ENCODE results near the gene LONP1. TPM values are rescaled to one million over a fixed set of nuclear protein-coding genes. Genes with fewer than 3 reads are reported as not detected.

The LONP1 gene
- total RNA-seq, 1 donor = 163 TPM

DNA sequence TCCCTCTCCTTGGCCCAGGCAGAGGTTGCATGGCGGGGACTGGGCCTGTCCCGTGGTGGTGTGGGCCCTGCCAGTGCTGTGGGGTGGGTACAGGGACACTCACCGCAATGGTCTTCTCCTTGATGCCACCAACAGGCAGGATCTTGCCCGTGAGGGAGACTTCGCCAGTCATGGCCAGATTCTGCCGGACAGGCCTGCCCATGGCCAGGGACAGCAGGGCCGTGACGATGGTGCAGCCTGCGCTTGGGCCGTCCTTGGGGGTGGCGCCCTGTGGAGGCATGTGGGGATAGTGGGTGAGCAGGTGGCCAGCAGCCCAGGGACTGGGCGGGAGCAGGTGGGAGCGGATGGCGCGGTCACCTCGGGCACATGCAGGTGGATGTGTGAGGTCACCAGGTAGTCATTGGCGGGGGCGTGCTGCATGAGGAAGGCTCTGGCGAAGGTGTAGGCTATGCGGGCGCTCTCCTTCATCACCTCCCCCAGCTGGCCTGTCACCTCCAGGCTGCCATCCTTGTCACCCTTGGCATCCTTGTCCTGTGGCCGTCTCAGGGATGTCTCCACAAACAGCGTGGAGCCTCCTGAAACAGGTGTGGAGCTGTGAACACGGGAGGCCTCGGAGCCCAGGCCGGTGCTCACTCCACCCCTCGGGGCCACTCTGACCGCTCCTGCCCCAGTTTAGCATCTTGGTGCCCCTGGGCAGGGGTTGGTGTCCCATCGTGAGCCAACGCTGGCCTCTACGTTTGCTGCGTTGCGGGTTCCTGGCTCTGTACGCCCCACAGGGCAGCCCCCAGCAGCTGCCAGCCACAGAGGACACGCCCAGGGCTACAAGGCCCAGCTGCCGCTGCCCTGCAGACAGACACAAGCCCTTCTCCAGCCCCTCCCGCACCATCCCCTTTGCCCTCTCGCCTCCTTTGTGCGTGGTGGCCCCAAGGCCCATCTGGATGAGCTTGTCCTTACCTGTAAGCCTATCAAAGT is 26.5 kb downstream of the LONP1 start:
- no peaks in the 10 kb centered on the region for H3K9me3 ChIP-seq (ENCODE audit: low read depth, low read length)
- no peaks in the 10 kb centered on the region for H3K27me3 ChIP-seq (ENCODE audit: insufficient read depth, low read length)
- H3K27ac ChIP-seq (ENCODE audit: low read depth, low read length) = no peak overlapping the region
- H3K4me2 ChIP-seq (ENCODE audit: insufficient read depth, low read length) = no peak overlapping the region
- H3K36me3 ChIP-seq (ENCODE audit: insufficient read depth, low read length) = peaks cover 60% of the 10 kb centered on the region
- H3K4me3 ChIP-seq (ENCODE audit: insufficient read depth, low read length) = no peak overlapping the region
- H4K20me1 ChIP-seq (ENCODE audit: insufficient read depth, low read length) = peaks cover 67% of the 10 kb centered on the region
- peaks cover 71% of the 10 kb centered on the region for H3K79me2 ChIP-seq (ENCODE audit: insufficient read depth, low read length)
- DNase-seq (ENCODE audit: insufficient read length, low spot score, missing footprints) = peak; percentile 65
- H2AFZ ChIP-seq (ENCODE audit: low read length) = no peak overlapping the region
- TF ChIP-seq, protein P1, sequence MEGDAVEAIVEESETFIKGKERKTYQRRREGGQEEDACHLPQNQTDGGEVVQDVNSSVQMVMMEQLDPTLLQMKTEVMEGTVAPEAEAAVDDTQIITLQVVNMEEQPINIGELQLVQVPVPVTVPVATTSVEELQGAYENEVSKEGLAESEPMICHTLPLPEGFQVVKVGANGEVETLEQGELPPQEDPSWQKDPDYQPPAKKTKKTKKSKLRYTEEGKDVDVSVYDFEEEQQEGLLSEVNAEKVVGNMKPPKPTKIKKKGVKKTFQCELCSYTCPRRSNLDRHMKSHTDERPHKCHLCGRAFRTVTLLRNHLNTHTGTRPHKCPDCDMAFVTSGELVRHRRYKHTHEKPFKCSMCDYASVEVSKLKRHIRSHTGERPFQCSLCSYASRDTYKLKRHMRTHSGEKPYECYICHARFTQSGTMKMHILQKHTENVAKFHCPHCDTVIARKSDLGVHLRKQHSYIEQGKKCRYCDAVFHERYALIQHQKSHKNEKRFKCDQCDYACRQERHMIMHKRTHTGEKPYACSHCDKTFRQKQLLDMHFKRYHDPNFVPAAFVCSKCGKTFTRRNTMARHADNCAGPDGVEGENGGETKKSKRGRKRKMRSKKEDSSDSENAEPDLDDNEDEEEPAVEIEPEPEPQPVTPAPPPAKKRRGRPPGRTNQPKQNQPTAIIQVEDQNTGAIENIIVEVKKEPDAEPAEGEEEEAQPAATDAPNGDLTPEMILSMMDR (IDR thresholded peaks at IDR 0.05; ENCODE audit: extremely low read depth, low read depth, low read length) = no peak
- peaks cover 9% of the 10 kb centered on the region for H3K4me1 ChIP-seq (ENCODE audit: insufficient read depth, low read length)

DNA sequence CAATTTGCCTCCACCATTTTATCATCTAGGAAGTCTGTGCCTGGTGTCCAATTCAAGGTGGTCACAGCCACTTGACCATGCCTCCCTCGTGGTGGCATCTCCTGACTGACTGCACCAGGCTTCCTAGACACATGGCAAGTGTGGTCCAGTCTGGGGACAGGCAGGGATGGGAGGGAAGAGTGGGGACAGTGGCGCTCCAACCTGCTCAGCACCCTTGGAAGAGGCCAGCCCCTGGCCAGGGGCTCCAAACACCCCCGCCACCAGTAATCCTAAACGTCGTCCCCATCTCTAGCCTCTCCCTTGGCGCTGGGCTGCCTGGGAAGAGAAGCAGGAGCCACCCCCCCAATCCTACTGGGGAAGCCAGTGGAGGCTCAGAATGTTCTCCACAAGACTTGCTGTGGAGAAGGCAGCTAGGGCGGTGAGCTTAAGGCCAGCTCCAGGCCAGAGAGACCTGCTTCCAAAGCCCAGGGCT is 27.2 kb downstream of the LONP1 start:
- Histone ChIP-seq H3K4me3 (ENCODE audit: insufficient read depth, low read length) (no peak overlapping the region), H3K27me3 (ENCODE audit: insufficient read depth, low read length) (no peaks in the 10 kb centered on the region), H2AFZ (ENCODE audit: low read length) (no peak overlapping the region), H3K9me3 (ENCODE audit: low read depth, low read length) (no peaks in the 10 kb centered on the region), H4K20me1 (ENCODE audit: insufficient read depth, low read length) (peaks cover 65% of the 10 kb centered on the region), H3K79me2 (ENCODE audit: insufficient read depth, low read length) (peaks cover 71% of the 10 kb centered on the region), H3K27ac (ENCODE audit: low read depth, low read length) (peak overlapping the region; percentile 2), H3K4me2 (ENCODE audit: insufficient read depth, low read length) (peak overlapping the region; percentile 91), H3K36me3 (ENCODE audit: insufficient read depth, low read length) (peaks cover 54% of the 10 kb centered on the region), H3K4me1 (ENCODE audit: insufficient read depth, low read length) (peaks cover 9% of the 10 kb centered on the region)
- TF ChIP-seq, protein P1 (IDR thresholded peaks at IDR 0.05; ENCODE audit: extremely low read depth, low read depth, low read length) = no peak
- DNase-seq (ENCODE audit: insufficient read length, low spot score, missing footprints) = peak; percentile 75

DNA sequence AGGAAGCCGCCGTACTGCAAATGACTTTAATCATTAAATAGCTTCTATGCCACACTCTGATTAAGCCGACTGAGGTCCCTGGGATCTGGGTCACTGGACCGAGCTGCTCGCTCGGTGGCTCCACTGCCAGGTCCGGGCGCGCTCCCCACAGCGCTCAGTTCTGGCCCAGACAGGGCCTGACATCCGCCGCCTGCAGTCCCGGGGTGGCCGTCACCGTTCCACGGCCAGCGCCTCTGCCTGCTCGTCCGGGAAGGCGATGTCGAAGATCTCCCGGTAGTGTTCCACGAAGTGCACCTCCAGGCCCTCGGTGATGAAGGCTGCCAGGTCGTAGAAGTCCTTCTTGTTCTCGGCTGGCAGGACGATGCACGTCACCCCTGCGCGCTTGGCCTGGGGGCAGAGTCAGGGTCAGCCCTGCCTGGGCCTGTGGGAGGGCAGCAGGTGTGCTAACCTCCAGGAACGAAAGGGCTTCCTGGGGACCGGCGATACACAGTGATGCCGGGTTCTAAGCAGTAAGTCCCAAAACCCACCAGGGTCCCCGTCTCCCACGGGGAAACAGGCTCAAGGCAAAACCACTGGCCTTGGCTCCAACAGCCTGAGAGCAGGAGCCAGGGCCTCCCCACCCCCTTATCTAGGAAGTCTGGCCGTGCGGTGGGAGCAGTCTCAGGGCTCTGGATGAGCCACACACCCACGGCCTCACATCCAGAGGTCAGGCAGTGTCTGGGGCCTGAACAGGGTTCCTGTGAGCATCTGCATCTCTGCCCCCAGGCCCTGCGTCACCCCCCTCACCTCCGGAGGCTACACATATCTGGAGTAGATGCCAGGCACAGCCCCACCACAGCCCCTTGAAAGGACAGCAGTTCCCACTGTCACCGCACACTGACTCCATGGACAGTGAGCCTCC is 27.9 kb downstream of the LONP1 start:
- Histone ChIP-seq H3K4me2 (ENCODE audit: insufficient read depth, low read length) (peak overlapping the region; percentile 91), H3K4me3 (ENCODE audit: insufficient read depth, low read length) (peak overlapping the region; percentile 96), H3K4me1 (ENCODE audit: insufficient read depth, low read length) (peaks cover 9% of the 10 kb centered on the region), H3K9me3 (ENCODE audit: low read depth, low read length) (no peaks in the 10 kb centered on the region), H3K27ac (ENCODE audit: low read depth, low read length) (peak overlapping the region; percentile 2), H3K27me3 (ENCODE audit: insufficient read depth, low read length) (no peaks in the 10 kb centered on the region), H2AFZ (ENCODE audit: low read length) (no peak overlapping the region), H3K79me2 (ENCODE audit: insufficient read depth, low read length) (peaks cover 70% of the 10 kb centered on the region), H4K20me1 (ENCODE audit: insufficient read depth, low read length) (peaks cover 63% of the 10 kb centered on the region), H3K36me3 (ENCODE audit: insufficient read depth, low read length) (peaks cover 52% of the 10 kb centered on the region)
- DNase-seq (ENCODE audit: insufficient read length, low spot score, missing footprints) = peak; percentile 93
- TF ChIP-seq, protein P1 (IDR thresholded peaks at IDR 0.05; ENCODE audit: extremely low read depth, low read depth, low read length) = no peak
